Mesothelial cell of epicardium (in vitro differentiated cells): ENCODE results near the gene ISM1. TPM values are rescaled to one million over a fixed set of nuclear protein-coding genes. Genes with fewer than 3 reads are reported as not detected.

Experiments
- DNase-seq, 2 experiments: peaks; one replicate each; pipeline ENCODE4 v3.0.0; 2021; ENCODE audit warnings: low spot score in 2 of 2; ENCODE audit not compliant: unreplicated experiment in 2 of 2
- H3K27ac Mint-ChIP-seq: 2 replicates; pipeline ENCODE4 v1.8.0; 2021; ENCODE audit warnings: mixed read lengths
- H3K27me3 Mint-ChIP-seq: 2 replicates; pipeline ENCODE4 v1.8.0; 2021; ENCODE audit warnings: low read depth, mixed read lengths
- H3K36me3 Mint-ChIP-seq: 2 replicates; pipeline ENCODE4 v1.8.0; 2021; ENCODE audit warnings: mixed read lengths
- H3K4me1 Mint-ChIP-seq: 2 replicates; pipeline ENCODE4 v1.8.0; 2021; ENCODE audit warnings: mixed read lengths
- H3K4me3 Mint-ChIP-seq: 2 replicates; pipeline ENCODE4 v1.8.0; 2021; ENCODE audit warnings: mild to moderate bottlenecking, moderate library complexity, mixed read lengths
- H3K9me3 Mint-ChIP-seq: 2 replicates; pipeline ENCODE4 v1.8.0; 2021; ENCODE audit warnings: mixed read lengths
- CTCF ChIP-seq: fragments of 200-600 bp; sonication (generic); IDR thresholded peaks from one replicate; pipeline ENCODE4 v1.5.0; 2021; ENCODE audit warnings: antibody characterized with exemption; ENCODE audit not compliant: unreplicated experiment
- total RNA-seq: library from RNA; stranded (reverse); gene quantifications from 3 replicates; pipeline ENCODE4 v1.2.1, GENCODE V29; 2021

The ISM1 gene
- total RNA-seq, 1 donor from 2014 or later: 5.6 TPM

GRCh38 chr20:13298692-13299373 is 77.8 kb downstream of the ISM1 start:
- no peak for TF ChIP-seq CTCF
- H3K9me3 Mint-ChIP-seq: no peaks in the 10 kb centered on the region
- H3K36me3 Mint-ChIP-seq: no peaks in the 10 kb centered on the region
- no peak overlapping the region for H3K4me3 Mint-ChIP-seq
- DNase-seq: no peak
- H3K27me3 Mint-ChIP-seq: no peaks in the 10 kb centered on the region
- H3K4me1 Mint-ChIP-seq: no peaks in the 10 kb centered on the region
- H3K27ac Mint-ChIP-seq: no peak overlapping the region

- DNase-seq: no peak
- H3K4me1 Mint-ChIP-seq: no peaks in the 10 kb centered on the region
- H3K27ac Mint-ChIP-seq: no peak overlapping the region
- H3K4me3 Mint-ChIP-seq: no peak overlapping the region
- no peaks in the 10 kb centered on the region for H3K9me3 Mint-ChIP-seq
- TF ChIP-seq CTCF: no peak
- no peaks in the 10 kb centered on the region for H3K36me3 Mint-ChIP-seq
- no peaks in the 10 kb centered on the region for H3K27me3 Mint-ChIP-seq
These were observed 78.3 kb downstream of the ISM1 start for GRCh38 chr20:13299401-13299800.

GRCh38 chr20:13301596-13301995 is 80.5 kb downstream of the ISM1 start:
- H3K4me3 Mint-ChIP-seq: no peak overlapping the region
- H3K4me1 Mint-ChIP-seq: no peaks in the 10 kb centered on the region
- no peaks in the 10 kb centered on the region for H3K27me3 Mint-ChIP-seq
- no peak overlapping the region for H3K27ac Mint-ChIP-seq
- H3K9me3 Mint-ChIP-seq: no peaks in the 10 kb centered on the region
- no peaks in the 10 kb centered on the region for H3K36me3 Mint-ChIP-seq
- no peak for DNase-seq
- TF ChIP-seq CTCF: no peak

GRCh38 chr20:13302647-13303450 is 81.8 kb downstream of the ISM1 start:
- peak; percentile 35 for TF ChIP-seq CTCF
- Mint-ChIP-seq H3K4me3 (no peak overlapping the region), H3K27me3 (no peaks in the 10 kb centered on the region), H3K4me1 (no peaks in the 10 kb centered on the region), H3K9me3 (no peaks in the 10 kb centered on the region), H3K36me3 (no peaks in the 10 kb centered on the region), H3K27ac (no peak overlapping the region)
- DNase-seq: no peak

GRCh38 chr20:13305284-13305683 is 84.2 kb downstream of the ISM1 start:
- Mint-ChIP-seq H3K4me3 (no peak overlapping the region), H3K9me3 (peaks cover 5% of the 10 kb centered on the region), H3K4me1 (no peaks in the 10 kb centered on the region), H3K27me3 (no peaks in the 10 kb centered on the region), H3K36me3 (no peaks in the 10 kb centered on the region), H3K27ac (no peak overlapping the region)
- no peak for DNase-seq
- TF ChIP-seq CTCF: no peak
